Activated gamma-delta T cell treated with Interleukin-2 at 50 U/mL for 16 hours (primary cell): ENCODE measurements around the gene ACTG1.

ENCODE experiments used
- DNase-seq: peaks from one replicate; pipeline ENCODE4 v3.0.0-alpha.2; 2020

The ACTG1 gene

DNA sequence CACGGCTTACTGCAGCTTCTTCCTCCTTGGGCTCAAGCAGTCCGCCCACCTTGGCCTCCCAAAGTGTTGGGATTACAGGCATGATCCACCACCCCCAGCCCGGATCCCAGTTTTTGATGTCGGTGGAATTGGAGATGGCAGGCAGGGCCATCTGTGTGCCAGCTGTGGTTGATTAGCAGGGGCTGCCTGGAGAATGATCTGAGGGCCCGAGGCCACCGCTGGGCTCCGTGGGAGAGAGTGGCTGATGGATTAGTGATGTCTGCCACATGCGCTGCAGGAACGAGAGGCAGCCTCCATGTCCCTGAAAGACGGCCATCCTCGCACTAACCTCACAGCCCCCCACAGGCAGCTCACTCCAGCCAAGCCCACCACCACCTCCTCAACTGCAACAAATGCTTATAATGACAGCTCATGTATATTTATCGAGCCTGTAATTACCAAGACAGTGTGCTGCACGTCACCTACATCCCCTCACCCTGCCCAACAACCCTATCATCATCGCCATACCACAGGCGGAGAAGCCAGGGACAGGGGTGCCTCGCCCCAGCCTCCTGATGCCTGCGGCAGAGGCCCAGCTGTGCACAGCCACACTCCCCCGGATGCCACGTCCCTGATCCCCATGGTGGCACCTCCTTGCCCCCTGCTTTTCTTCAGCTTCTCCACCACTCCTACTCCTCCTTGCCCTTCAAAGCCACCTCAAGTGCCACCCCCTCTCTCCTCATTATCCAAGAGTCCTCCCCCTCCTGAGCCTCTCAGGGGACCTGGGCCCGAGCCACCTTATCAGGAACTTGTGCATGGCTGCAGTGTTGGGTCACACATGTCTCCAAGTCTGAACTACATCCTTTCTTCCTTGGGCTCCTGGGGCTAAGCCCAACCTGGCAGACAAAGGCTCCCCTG is 33.2 kb downstream of the ACTG1 start:
- DNase-seq, result no peak

DNA sequence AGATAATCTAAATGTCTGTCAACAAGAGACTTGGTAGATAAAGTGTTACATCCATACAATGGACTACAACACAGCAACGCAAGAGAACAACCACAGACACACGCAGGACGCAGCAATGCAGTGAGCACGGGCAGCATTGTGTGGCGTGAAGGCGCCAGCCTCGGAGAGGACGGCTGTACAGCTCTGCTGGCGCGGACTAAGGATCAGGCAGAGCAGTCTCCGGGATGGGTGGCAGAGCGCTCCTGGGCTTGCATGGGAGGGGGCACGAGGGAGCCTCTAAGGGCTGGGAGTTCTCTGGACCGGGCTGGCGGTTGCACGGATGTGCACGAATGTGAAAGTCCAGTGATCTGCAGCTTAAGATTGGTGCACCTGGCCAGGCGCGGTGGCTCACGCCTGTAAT is 34.5 kb downstream of the ACTG1 start:
- DNase-seq, result no peak

DNA sequence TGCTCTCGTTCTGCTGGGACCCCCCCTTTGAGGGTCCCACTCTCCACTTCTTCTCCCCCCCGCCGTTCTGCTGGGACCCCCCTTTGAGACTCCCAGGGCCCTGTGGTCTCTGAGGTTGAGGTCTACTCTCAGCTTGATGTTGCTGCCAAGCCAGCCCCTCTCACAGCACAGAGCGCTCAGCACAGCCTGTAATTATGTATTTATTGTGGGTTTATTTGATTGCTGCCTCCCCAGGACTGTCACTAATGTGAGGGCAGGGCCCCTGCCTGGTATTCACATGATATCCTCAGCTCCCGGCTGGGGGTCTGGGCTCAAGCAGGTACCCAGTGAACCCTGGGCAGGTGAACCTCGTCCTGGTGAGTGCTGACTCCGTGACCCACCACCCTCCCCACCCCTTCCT is 35.4 kb downstream of the ACTG1 start:
- DNase-seq, result no peak

DNA sequence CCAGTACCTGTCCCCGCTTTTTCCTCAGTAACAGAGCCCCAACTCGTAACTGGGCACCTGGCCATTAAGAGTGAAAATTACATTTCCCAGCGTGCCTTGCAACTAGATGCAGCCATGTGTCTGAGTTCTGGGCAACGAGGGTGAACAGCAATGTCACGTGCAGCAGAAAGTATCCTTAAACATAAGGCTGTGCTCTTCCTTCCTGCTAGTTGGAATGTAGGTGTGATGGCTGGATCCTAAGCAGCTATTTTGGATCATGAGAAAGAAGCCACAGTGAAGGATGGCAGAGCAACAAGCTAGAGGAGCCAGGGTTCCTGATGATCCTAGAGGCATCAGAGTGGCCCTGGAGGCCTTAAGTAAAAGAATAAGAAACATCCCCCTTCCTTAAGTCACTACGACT is 36.0 kb downstream of the ACTG1 start:
- no peak for DNase-seq

DNA sequence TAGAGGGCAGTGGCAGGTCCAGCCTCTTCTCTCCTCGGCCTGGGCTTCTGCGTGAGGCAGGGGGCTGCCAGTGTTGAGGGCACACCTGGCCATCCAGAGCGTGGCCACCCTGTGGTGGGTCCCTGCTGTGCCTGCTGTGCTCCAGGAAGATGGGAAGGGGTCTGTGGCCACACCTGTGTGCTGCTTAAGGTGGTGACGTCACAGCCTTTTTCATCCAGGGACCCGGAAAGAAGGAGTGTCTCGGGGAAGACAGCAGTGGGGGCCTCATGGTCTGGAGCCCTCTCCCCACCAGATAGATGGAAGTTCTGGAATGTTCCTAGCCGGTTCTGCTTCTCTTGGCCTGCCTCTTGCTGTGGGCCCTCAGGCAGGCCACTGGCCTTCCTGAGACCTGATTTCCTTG is 36.5 kb downstream of the ACTG1 start:
- no peak for DNase-seq

DNA sequence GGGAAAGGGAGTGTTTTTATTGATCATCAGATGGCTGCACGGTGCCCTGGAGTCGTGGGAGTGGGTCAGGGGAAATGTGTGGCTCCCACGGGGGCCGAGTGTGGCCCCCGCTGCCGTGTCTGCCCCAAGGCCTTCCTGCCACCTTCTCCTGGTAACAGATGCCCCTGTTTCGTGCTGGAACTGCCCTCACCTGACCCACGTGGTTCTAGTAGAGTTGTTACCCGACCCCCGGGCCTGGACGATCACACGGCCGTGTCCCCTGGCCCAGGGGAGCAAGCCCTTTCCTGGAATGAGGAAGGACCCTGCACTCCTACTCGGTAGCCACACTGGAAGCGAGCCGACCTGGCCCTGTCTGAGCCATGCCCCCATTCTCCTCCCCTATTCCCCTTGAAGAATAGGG is 37.6 kb downstream of the ACTG1 start:
- no peak for DNase-seq

DNA sequence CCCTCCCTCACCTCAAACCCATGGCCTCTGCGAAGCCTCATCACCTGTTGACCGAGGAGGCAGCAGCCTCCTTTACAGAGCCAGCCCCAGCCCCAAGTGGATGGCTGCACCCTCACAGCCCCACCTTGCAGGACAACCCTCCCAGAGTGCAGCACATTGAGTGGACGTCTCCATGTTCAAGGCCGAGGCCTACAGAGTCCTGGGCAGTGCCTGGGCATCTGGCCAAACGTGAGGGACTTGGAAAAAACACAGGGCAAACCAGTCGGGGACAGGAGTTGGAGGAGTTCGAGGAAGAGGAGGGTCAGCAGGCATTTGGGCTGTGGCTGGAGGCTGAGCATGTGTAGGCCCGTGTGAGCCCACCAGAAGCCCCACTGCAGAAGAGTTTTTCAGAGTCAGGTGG is 39.6 kb downstream of the ACTG1 start:
- DNase-seq, result no peak

DNA sequence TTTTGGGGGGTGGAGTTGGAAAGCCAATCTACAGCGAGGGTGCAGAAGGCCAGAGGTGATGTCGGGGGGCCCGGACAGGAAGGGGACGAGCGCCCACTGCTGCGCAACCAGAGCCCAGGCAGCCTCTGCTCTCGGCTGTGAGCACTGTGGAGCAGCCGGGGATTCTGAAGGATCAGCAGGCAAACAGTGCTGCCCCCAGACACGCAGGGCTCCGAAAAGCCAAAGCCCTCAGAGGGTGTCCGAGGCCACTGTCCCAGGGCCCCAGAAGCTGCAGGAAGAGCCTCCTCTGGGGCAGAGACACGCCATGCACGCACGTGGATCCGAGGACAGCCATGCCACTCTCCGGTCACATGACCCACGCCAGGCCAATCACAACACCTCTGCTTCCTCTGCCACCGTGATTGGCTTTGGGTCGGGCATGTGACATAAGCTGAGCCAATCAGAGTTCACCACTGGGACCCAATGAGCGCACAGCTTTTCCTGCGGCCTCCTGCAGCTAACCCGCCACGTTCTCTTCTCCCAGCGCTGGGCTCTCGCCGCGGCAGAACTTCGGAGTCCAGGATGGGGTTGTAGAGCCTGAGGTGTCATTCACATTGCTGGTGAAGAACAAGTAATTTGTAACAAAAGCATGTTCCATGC is 40.7 kb downstream of the ACTG1 start:
- no peak for DNase-seq

DNA sequence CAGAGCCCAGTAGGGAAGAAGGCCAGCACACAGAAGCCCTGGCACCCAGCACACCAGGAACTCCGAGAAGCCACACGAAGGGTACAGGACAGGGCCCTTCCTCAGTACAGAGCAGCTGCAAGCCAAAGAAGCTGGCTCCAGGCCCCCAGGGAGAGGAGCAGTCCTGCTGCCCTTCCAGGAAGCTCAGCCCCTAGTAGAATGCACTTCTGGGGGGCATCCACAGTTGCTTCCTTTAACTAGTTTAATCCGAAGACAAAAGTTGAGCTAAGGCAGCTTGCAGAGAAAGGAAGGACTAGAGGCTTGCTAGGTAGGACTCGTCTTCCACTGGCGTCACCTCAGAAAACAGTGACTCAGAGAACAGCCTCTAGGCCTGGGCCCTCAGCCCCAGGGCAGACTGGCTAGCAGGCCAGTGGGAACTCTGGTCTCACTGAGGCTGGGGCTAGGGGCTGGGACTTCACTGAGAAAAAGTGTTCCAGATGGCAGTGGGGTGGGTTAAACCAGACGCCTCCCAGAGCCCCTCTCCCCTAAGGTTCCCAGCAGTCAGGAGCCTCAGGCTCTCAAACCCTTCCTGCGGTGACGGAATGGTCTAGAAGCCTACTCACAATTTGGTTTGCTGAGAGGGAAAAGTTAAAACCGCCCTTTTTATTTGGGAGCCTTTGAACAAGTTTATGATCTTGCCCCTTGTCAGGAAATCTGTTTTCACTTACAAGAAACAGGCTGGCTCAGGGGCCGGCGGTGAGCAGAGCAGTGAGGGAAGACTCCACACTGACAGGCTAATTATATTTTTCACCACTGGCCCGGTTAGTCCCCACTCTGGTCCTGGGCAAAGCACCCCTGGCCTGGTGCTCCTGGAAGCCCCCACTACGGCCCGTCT is 41.4 kb downstream of the ACTG1 start:
- no peak for DNase-seq

DNA sequence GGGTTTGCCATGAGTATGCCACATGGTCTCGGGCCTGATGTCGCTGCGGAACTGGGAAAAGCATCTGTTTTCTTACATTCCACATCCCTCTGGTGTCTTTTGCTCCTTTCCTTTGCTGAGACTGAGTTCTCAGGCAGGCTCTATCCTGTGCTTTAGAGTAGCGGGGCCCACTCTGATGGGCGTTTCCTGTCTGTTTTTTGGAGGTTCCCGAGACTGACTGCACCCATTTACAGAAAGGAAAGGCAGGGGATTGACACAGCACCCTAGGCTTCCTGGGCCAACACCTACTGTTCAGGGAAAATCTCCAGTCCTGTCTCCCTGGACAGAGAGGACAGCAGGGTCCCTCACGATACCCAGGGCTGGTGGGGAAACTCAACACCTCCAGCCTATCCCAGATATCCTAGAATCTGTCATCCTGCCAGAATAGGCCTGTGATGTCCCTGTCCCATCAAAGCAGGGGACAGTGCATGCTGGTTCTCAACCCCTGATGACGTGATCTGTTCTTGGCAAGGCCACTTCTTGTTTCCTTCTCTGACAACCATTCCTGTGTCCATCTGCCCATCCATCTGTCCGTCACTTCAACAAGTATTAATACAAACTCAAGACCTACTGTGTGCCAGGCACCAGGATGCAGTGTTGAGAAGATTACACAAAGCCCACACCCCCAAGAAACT is 42.2 kb downstream of the ACTG1 start:
- no peak for DNase-seq

DNA sequence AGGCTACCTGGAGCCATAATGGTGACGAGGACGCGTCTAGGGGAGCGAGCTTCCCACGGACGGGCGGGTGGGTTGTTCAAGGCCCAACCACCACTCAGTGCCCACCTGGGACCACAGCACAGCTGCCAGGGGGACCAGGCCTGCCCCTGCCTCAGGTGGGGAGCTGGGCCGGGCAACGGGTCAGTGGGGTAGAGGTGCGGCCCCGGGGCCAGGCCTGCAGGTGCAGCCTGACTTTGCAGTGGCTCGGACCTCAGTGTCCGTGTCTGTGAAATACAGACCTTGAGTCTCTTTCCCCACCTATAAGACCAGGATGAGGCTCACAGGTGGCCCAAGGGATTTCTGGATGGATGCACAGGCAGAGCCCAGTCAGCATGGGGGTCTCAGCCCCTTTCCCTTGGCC is 43.3 kb downstream of the ACTG1 start:
- DNase-seq, result no peak

DNA sequence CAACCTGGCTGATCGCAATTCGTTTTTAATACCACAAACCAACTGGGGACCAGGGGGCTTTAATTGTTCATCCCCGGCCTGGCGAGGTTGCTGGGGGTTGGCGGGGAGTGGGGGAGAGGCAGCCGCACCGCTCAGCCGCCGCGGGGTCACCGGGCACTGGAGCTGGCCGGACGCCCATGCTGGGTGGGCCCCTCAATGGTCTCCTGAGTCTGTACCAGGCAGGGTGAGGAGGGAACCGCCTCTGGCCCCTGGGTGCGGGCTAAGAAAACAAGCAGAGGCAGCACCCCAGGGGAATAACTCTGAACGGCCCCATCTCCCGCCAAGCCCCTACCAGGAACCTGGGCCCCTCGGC is 43.9 kb downstream of the ACTG1 start:
- no peak for DNase-seq

DNA sequence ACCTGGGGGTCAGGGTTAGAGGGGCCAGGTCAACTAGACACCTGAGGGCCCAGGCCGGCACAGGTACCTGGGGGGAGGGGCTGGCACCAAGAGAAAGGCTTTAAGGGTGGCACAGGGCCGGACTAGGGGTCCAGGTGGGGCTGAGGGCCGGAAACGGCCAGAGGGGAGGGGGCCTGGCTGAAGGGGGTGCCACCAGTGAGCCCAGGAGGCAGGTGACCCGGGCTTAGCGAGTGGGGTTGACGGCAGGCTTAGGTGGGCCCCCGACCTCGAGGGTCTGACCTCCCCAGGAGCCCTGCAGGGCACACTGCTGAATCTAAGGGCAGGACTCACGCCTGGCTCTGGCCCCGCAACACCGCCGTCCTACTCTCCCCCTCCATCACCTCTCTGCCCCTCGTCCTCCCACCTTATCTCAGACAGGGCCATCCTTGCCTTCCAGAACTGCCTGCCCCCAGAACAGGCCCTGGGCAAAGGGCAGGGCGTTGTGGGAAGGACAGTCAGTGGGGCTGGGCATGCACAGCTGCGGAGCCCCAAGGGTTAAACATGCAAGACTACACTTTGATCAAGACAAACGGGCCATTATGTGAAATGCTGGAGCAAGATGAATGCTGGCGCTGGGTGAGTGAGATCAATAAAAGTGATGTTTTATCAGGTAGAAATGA is 44.4 kb downstream of the ACTG1 start:
- no peak for DNase-seq

DNA sequence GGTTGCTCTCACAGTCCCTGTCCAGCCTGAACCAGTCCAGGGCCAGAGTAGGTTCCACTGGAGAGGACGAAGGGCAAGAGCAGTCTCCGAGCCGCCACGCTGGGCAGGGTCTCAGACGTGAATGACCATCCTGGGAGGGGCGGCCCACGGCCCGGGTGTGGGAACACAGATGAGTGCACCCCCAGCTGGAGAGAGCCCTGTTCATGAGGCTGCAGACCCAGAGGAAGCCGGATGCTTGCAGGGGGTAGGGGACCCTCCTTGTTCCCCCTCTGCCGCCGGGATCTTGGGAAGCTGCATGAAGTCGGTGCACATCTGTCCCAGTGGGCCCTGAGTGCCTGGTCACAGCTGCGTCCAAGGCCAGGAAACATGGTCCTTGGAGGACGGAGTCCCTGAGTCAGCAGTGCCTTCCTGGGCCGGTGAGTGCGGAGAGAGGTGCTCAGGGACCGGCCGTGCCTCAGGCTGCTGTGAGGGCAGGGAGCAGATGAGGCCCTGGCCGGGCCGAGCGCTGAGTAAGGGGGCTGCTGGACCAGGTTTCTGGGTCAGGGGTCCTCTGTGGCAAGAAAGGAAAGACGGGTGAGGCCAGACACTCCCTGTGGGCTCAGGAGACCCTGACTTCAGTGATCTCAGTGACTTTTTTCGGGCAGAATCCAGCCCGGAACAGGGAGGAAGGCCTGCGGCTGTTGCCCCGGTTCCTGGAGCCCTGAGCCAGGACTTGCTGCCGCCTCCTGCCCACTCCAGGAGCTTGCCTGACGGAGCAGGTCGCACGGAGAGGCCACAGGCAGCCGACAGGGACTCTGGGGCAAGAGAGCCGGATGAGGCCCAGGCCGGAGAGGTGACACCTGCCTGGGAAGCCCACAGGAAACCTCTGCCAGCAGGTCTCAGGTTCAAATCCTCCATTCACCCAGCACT is 45.8 kb downstream of the ACTG1 start:
- DNase-seq, result no peak

DNA sequence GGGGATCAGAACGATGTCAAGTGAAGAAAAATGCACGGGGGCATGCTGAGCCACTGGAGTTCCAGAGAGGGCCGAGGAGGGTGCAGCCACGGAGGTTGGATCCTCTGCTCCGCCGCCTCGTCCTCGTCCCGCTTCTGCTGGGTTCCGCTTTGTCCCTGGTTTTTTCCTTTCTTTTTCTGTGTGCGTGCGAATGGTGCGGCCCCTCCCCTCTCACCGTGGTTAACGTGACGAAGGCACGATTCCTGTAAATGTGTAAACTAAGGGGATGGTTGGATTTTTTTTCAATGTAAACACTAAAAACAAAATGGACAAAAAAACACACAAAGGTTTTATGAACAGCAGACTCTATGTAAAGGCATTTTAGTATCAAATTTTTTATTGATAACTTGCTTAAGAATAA is 46.7 kb downstream of the ACTG1 start:
- DNase-seq, result no peak

DNA sequence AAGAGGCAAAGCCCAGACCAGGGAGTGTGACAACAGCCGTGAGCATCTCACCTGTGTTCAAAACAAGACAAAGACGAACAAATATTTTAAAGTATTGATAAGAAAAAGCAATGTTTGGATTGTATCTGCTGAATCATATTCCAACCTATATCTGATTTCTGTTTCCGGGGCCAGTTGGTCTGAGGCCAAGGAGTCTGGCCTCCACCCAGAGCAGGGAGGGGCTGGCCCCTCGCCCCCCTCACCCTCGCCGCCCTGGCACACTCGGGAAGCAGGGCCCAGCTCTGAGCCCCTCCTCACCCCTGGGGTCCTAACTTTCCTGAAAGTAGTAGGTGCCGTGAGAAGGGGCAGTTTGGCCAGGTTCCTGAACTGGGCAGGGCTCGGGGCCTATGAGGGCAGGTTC is 48.0 kb downstream of the ACTG1 start:
- DNase-seq, result no peak

DNA sequence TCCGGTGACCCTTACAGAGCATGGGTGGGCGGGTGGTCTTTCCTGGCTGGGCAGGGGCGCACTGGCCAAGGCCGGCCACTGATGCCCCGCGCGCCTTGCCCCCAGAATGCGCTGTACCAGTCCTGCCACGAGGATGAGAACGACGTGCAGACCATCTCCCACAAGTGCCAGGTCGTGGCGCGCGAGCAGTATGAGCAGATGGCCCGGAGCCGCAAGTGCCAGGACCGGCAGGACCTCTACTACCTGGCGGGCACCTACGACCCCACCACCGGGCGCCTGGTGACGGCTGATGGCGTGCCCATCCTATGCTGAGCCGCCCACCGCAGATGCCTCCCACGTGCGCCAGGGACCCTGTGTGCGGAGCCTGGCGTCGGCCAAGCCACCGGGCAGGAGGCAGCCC is 49.1 kb downstream of the ACTG1 start:
- no peak for DNase-seq

DNA sequence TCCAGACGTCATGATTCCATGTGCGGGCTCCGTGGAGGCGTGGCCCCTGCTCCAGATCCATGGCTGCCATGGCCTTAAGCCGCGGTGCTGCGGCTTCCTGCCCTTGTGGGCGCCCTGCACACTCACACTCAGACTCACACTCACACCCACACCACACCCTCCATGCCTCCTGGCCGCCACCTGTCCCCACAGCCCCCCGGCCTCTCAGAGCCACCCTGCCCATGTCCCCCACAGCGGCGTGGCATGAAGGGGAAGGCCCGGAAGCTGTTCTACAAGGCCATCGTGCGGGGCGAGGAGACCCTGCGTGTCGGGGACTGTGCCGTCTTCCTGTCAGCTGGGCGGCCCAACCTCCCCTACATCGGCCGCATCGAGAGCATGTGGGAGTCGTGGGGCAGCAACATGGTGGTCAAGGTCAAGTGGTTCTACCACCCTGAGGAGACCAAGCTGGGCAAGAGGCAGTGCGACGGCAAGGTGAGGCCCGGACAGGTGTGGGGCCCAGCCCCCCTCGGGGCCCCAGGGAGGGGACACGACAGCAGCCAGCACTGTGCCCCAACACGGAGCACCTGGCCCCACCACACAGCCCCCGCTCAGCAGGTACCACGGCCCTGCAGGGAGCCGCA is 50.0 kb downstream of the ACTG1 start:
- DNase-seq, result no peak

DNA sequence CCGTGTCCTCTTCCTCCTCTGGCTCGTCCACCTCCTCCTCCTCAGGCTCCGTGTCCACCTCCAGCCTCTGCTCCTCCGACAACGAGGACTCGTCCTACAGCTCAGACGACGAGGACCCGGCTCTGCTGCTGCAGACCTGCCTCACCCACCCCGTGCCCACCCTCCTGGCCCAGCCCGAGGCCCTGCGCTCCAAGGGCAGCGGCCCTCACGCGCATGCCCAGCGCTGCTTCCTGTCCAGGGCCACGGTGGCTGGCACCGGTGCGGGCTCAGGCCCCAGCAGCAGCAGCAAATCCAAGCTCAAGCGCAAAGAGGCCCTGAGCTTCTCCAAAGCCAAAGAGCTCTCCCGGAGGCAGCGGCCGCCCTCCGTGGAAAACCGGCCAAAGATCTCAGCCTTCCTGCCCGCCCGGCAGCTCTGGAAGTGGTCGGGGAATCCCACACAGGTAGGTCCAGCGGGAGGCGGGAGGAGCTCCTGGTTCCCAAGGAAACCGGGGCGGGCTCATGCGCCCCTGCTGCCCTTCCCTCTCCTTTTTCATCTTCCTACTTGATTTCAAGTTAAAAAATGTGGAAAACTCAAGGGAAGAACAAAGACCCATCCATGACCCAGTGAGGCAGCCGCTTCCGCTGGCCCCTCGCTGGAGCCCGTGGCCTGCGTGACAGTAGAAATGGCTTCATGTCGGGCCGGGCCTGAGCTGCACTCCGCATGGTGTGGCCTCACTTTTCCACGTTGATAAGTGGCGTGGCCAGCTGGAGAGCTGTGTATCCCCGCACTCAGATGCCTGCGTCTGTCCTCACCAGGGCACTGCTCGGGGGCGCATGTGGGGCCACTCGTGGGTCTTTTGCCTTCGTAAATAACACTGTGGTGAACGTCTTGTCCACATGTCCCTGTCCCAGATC is 50.7 kb downstream of the ACTG1 start:
- DNase-seq, result no peak
